AG09319 (cell line): ENCODE results near the gene FAM240A.

Experiments used
- DNase-seq: peaks from one replicate; pipeline ENCODE4 v3.0.0-alpha.2; 2010; ENCODE audit warnings: low read depth; ENCODE audit errors: extremely low read depth
- CTCF ChIP-seq: IDR thresholded peaks from 2 replicates; pipeline ENCODE4 v1.5.1; 2011; ENCODE audit warnings: low read depth, mild to moderate bottlenecking, inconsistent platforms, low read length, moderate library complexity

The FAM240A gene

DNA sequence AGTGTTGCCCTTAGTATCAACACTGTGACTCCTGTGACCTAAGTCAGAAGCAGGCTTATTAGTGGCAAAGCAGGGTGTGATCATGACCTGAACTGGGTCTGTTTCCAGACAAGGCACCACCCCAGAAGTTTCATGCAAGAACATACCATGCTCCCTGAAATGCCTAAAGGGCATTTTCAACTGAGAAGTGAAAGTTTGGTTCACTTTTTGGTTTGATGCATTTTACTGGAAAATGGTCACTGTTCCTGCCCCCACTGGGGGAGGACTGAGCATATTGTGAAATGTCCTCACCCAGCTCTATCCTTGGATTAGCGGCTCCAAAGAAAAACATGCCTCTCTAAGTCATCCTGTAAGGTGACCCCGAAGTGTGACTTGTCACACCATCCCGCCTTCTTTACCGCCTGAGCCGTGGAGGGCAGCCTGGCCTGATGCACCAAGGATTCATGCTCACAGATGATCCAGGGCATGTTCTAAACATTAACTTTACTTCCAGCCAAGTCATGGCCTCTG, 3.1 kb upstream of the FAM240A start:
- TF ChIP-seq CTCF = no peak

DNA sequence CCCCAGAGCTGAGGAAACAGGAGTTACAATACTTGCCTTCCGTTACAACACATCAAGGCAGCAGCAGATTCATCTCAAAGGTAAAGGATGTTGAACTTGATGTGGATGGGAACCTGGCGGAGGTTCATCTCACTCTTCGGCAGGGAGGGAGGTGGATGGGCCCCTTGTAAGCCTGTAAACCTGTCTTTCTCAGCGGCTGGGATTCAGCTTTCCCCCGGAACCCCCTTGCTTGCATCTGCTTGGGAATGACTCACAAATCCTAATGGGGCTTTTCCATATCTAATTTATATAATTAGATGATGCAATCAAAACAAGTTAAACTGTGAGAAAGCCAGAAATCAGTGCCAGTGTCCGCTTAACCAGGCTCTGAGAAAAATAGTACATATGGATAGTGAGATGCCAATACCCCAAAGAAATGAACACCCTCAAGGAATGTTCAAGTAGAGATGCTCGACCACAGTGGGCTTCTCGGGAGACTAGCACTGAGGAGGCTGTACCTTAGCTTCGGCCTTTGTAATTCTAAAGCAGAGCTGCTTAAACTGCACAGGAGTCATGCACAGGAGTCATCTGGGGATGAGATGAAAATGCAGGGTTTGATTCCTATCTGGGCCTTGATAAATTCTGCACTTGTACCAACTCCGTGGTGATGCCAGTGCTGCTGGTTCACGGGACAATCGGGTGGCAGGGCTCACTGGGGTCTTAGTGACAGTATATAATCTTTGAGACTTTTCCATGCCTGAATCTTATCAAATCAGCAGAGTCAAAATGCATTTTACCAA, 2.2 kb upstream of the FAM240A start:
- TF ChIP-seq CTCF = no peak
- DNase-seq = no peak

More for the DNA sequence above, 3.1 kb upstream of the FAM240A start:
- no peak for DNase-seq

- no peak for TF ChIP-seq CTCF
- no peak for DNase-seq
Measured at GRCh38 chr3:46613313-46614005, 1.1 kb downstream of the FAM240A start.

DNA sequence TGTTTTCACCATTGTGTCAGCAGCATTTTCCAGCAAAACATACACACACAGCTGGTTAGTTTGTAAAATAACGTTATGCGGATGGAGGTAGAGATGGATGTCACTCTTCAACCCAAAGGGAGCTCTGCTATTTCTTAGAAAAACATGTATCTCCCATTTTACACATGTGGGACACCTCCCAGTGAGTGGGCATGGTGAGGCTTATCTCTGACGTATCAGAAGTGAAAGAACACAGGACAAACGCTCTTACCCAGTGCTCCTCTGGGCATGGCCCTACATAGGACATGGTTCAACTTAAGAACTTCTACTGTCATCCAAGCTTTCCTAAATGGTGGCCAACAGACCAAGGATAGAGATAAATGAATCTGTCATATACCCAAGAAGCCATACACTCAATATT, 2.1 kb downstream of the FAM240A start:
- no peak for TF ChIP-seq CTCF
- DNase-seq = no peak

DNA sequence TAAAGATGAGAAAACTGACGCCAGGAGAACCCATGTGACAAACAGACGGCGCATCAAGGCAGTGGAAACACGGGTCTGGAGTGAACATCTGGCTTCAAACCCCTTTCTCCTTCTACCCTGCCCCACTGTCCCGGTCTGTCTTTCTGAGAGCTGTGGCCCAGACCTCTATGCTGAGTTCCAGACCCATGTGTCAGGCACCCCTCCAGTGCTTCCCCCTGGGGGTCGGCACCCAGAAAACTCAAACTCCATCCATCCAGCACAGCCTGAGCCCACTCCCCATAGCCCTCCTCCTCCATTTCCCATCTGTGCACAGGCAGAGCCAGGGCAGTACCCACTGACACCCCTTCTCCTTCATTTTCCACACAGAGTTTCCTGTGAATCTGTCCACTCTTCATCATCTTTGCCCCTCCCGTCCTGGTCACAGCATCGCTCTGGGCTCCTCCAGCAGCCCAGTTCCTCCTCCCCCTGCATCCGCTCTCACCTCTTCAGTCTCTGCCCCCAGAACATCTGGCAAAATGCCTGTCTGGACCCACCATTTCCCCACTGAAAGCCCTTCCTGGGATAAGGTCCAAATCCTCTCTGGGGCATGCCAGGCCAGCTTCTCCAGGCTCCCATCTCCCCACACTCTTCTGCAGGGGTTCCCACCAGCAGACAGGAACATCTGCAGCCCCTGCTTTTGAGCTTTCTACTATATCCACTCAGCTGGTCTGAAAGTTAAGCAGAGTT, 2.9 kb downstream of the FAM240A start:
- no peak for TF ChIP-seq CTCF

GRCh38 chr3:46615976-46616375, 3.7 kb downstream of the FAM240A start:
- no peak for DNase-seq
- no peak for TF ChIP-seq CTCF

More for the DNA sequence above, 2.9 kb downstream of the FAM240A start:
- DNase-seq = no peak
